Parathyroid adenoma (tissue), 2 donors: ENCODE results near the gene STK10.

Experiments used
- H2AFZ ChIP-seq: fragments of 300-600 bp; sonication (generic); one replicate; pipeline ENCODE4 v1.7.0; 2017; ENCODE audit warnings: antibody characterized with exemption, mild to moderate bottlenecking
- H3K27ac ChIP-seq: fragments of 300-600 bp; sonication (generic); one replicate; pipeline ENCODE4 v1.7.0; 2017
- H3K27me3 ChIP-seq: fragments of 300-600 bp; sonication (generic); one replicate; pipeline ENCODE4 v1.7.0; 2017; ENCODE audit warnings: low read length; ENCODE audit not compliant: control insufficient read depth, insufficient read depth
- H3K36me3 ChIP-seq: fragments of 300-600 bp; sonication (generic); one replicate; pipeline ENCODE4 v1.7.0; 2017; ENCODE audit warnings: low read length; ENCODE audit not compliant: control insufficient read depth, insufficient read depth
- H3K4me1 ChIP-seq: fragments of 300-600 bp; sonication (generic); one replicate; pipeline ENCODE4 v1.7.0; 2017; ENCODE audit warnings: control low read depth
- H3K4me2 ChIP-seq: fragments of 300-600 bp; sonication (generic); one replicate; pipeline ENCODE4 v1.7.0; 2017; ENCODE audit warnings: low read length
- H3K4me3 ChIP-seq: fragments of 300-600 bp; sonication (generic); one replicate; pipeline ENCODE4 v1.7.0; 2017; ENCODE audit warnings: low read depth, low read length
- H3K79me2 ChIP-seq: fragments of 300-600 bp; sonication (generic); one replicate; pipeline ENCODE4 v1.7.0; 2017; ENCODE audit warnings: control low read depth
- H3K9ac ChIP-seq: fragments of 300-600 bp; sonication (generic); one replicate; pipeline ENCODE4 v1.7.0; 2017; ENCODE audit warnings: mild to moderate bottlenecking
- H3K9me3 ChIP-seq: fragments of 300-600 bp; sonication (generic); one replicate; pipeline ENCODE4 v1.7.0; 2017; ENCODE audit warnings: low read length; ENCODE audit not compliant: control insufficient read depth
- CTCF ChIP-seq: fragments of 300-600 bp; sonication (generic); IDR thresholded peaks from one replicate; pipeline ENCODE4 v1.7.0; 2017; ENCODE audit warnings: antibody characterized with exemption, mild to moderate bottlenecking
- donor health status: primary hyperparathyroidism.

Gene STK10

GRCh38 chr5:172149073-172149472 is 39.0 kb downstream of the STK10 start:
- H3K9ac ChIP-seq: no peak overlapping the region
- H3K4me3 ChIP-seq: no peak overlapping the region
- no peaks in the 10 kb centered on the region for H3K79me2 ChIP-seq
- H3K36me3 ChIP-seq: no peaks in the 10 kb centered on the region
- H3K4me1 ChIP-seq: no peaks in the 10 kb centered on the region
- H3K4me2 ChIP-seq: no peak overlapping the region
- H3K27me3 ChIP-seq: no peaks in the 10 kb centered on the region
- H2AFZ ChIP-seq: no peak overlapping the region
- no peak overlapping the region for H3K27ac ChIP-seq
- TF ChIP-seq CTCF: no peak
- H3K9me3 ChIP-seq: no peaks in the 10 kb centered on the region

DNA sequence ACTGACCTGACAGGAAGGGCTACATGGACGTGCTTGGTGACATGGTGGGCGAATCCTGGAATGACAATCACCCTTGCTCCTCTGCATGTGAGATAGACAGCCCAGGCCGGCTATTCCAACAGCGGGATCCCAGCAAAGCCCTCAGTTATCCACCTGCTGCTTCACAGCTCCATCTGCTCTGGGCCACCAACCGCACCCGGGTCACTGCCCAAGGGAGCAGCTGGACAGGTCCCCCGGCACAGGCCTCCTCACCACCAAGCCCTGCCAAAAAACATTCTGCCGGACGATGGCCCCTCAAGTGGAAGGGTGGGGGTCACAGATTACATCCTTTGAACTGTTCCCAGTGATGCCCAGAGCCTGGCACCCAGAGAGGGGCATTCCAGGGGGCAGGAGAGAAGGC is 39.6 kb downstream of the STK10 start:
- Histone ChIP-seq H3K36me3 (no peaks in the 10 kb centered on the region), H3K27me3 (no peaks in the 10 kb centered on the region), H3K4me3 (no peak overlapping the region), H3K4me1 (no peaks in the 10 kb centered on the region), H3K9me3 (no peaks in the 10 kb centered on the region), H3K79me2 (no peaks in the 10 kb centered on the region), H2AFZ (no peak overlapping the region), H3K4me2 (no peak overlapping the region), H3K27ac (no peak overlapping the region), H3K9ac (no peak overlapping the region)
- no peak for TF ChIP-seq CTCF

DNA sequence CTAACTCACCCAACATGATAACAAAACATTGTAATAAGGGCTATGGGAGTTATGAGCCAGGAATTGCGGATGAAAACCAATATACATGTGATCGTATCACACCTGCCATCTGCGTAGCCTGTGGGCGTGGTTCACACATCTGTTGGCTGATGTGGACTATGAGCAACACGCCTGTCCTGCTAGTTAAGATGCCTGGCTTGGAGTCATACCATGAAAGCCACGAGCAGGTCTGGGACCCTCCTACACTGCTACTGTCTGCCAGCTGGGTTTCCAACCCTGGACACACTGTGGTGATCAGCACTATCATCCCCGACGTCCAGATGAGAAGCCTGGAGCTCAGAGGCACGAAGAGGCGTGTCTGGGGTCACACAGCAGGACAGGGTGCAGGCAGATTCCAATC is 40.2 kb downstream of the STK10 start:
- Histone ChIP-seq H3K27me3 (no peaks in the 10 kb centered on the region), H3K36me3 (no peaks in the 10 kb centered on the region), H3K79me2 (no peaks in the 10 kb centered on the region), H2AFZ (no peak overlapping the region), H3K9me3 (no peaks in the 10 kb centered on the region), H3K27ac (no peak overlapping the region), H3K4me3 (no peak overlapping the region), H3K9ac (no peak overlapping the region), H3K4me1 (no peaks in the 10 kb centered on the region), H3K4me2 (no peak overlapping the region)
- TF ChIP-seq CTCF: no peak

GRCh38 chr5:172146748-172147092 is 41.3 kb downstream of the STK10 start:
- no peak for TF ChIP-seq CTCF
- Histone ChIP-seq H3K4me2 (no peak overlapping the region), H3K9me3 (no peaks in the 10 kb centered on the region), H3K27me3 (no peaks in the 10 kb centered on the region), H3K27ac (no peak overlapping the region), H3K9ac (no peak overlapping the region), H3K79me2 (no peaks in the 10 kb centered on the region), H2AFZ (no peak overlapping the region), H3K4me3 (no peak overlapping the region), H3K4me1 (peaks cover 3% of the 10 kb centered on the region), H3K36me3 (no peaks in the 10 kb centered on the region)

DNA sequence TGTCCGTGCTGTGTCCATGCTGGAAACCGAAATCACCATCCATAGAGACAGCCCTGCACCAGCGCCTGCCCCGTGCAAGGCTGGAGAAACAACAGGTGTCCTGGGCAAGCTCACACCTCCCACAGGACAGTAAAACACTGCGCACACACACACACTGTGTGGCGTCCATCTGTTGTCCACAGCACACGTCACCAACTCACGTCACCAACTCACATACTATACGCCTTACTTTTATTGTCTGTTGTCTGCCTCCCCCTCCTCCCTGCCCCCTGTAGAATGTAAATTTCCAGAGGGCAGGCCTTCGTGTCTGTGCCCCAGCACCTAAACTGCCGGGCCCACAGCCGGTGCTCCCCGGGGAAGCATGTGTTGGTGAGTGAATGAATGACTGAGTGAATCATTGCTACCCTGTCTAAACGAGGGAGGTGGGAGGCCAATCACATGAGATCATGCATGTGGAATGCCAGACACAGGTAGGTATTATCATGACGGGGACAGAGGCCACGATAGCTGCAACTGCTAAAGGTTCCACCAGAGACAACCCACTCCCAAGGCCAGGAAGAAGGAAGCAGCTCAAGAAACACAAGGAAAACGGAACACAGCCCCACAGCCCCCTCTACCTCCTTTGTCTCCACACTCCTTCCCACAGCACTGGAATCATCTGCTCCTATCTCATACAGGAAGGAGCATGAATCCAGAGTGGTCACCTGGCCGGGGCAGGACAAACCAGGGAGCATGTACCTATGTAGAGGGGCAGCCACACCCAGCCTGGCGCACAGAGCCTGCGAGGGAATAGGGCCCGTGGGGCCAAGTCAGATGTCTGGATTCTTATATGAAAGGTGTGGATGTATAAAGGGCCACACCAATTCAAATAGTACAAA is 41.9 kb downstream of the STK10 start:
- H3K36me3 ChIP-seq: no peaks in the 10 kb centered on the region
- H3K9me3 ChIP-seq: no peaks in the 10 kb centered on the region
- H2AFZ ChIP-seq: no peak overlapping the region
- no peak for TF ChIP-seq CTCF
- no peaks in the 10 kb centered on the region for H3K27me3 ChIP-seq
- peaks cover 5% of the 10 kb centered on the region for H3K4me1 ChIP-seq
- no peaks in the 10 kb centered on the region for H3K79me2 ChIP-seq
- H3K4me3 ChIP-seq: no peak overlapping the region
- H3K4me2 ChIP-seq: no peak overlapping the region
- H3K27ac ChIP-seq: no peak overlapping the region
- H3K9ac ChIP-seq: no peak overlapping the region
